HL-60/S4 (cell line): ENCODE data around the gene PUS7.
"Not testable (repeated sequence)": the region's sequence is repeated elsewhere in the genome, so short reads cannot be mapped to it uniquely, and the experiment has no call there.

Source experiments
- in situ Hi-C: fragments of 300-500 bp; cut with MboI; formaldehyde crosslinking; loops from 2 replicates; pipeline ENCODE4 v1.14.3; 2022; ENCODE audit warnings: low sequenced_read_pairs

The PUS7 gene

DNA sequence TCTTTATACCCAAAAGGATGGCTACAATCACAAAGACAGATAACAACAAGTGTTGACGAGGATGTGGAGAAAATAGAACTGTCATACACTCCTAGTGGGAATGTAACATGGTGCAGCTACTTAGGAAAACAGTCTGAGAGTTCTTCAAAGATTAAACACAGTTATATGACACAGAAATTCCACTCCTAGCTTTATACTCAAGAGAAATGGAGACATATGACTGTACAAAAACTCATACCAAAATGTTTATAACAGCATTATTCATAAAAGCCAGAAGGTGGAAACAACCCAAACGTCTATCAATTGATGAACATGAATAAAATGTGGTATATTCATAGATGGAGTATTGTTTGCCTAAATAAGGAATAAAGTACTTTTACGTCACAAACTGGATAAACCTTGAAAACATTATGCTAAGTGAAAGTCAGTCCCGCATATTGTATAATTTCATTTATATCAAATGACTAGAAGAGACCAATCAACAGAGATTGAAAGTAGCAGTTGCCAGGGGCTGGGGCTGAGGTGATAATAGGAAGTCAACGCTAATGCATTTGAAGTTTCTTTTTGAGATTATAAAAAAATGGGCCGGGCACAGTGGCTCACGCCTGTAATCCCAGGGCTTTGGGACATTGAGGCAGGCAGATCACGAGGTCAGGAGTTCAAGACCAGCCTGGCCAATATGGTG lies 71.8 kb downstream of the PUS7 start:
- in situ Hi-C loops: no loop called here

DNA sequence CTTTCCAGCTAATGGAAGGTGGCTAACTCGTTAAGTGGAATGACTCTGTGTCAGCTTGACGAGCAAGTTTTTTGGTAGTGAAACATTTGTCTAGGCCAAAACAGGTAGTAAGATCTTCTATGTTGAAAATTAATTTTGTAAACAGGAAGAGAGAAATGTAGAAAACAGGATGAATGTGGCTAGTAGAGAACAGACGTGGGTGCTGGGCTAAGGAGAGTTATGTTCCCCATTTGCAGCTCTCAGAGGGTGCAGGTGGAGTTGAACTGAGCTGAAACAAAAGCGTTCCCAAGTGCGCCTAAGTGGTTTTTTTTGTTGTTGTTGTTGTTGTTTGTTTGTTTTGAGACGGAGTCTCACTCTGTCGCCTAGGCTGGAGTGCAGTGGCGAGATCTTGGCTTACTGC lies 73.9 kb downstream of the PUS7 start:
- in situ Hi-C loops: no loop called here

DNA sequence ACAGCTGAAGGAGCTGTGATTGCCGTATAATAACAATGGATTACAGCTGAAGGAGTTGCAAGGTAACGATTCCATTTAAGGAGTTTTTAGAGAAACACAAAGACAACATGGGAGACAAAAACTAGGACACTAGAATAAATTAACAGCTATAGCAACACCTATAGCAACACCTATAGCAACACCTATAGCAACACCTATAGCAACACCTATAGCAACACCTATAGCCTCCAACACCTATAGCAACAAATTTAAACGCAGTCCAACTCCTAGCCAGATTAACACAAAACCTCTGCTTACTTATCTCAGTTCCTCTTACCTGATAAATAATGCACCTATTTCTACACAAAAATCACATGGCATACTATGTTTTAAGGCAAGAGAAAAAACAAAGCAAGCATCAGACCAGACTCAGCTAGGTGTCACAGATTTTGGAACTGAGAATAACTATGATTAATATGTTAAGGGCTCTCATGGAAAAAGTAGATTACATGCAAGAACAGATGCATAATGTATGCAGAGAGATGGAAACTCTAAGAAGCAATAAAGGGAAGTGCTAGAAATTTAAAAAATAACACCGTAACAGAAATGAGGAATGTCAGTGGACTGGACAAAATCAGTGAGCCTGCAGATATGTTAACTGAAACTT lies 77.6 kb downstream of the PUS7 start:
- in situ Hi-C loops: no loop called here

DNA sequence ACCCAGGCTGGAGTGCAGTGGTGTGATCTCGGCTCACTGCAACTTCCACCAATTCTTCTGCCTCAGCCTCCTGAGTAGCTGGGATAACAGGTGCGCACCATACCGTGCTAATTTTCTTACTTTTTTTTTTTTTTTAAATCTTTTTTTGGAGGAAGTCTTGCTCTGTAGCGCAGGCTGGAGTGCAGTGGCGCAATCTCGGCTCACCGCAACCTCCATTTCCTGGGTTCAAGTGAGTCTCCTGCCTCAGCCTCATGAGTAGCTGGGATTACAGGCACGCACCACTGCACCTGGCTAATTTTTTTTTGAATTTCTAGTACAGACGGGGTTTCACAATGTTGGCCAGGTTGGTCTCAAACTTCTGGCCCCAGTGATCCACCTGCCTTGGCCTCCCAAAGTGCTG lies 79.9 kb downstream of the PUS7 start:
- in situ Hi-C loops: not testable (repeated sequence)

DNA sequence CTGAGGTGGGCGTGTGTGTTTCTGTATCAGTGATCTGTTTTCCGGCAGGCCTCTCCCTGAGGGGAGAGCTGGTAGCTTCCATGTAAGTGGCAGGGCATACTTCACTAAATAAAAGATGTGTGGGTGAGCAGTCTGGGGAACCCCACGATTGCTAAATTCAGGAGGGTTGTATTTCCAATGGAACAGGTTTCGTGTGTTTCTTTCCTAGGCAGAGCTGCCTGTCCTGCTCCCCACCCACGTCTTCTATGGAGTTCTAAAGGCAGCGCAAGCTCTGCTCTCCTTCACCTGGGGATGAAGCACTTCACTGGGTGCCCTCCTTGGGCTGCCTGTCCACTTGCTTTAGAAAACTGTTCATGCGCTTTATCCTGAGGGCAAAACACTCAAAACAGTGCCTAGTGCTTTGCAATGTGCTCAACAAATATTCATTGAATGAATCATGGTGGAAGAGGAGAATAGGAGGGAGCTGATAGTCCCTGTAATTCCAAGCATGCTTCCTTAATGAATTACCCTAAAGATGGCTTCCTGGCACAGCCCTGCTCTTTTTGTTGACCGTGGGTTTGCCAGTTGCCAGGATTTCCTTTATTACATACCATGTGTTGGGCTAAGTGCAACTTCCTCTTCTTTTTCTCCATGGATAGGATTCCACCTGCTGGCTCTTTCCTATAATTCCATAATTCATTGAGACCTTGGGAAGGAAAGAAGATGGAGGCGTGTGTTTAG lies 82.7 kb downstream of the PUS7 start:
- in situ Hi-C loops: no loop called here

DNA sequence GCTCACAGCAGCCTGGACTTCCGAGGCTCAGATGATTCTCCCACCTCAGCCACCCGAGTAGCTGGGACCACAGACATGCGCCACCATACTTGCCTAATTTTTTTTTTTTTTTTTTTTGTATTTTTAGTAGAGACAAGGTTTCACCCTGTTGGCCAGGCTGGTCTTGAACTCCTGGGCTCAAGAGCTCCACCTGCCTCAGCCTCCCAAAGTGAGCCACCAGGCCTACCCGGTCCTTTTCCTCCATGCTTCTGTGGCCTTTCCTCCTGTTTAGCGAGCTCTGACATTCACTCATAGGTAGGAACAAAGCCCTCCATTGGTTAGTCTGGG lies 83.3 kb downstream of the PUS7 start:
- in situ Hi-C loops: no loop called here

DNA sequence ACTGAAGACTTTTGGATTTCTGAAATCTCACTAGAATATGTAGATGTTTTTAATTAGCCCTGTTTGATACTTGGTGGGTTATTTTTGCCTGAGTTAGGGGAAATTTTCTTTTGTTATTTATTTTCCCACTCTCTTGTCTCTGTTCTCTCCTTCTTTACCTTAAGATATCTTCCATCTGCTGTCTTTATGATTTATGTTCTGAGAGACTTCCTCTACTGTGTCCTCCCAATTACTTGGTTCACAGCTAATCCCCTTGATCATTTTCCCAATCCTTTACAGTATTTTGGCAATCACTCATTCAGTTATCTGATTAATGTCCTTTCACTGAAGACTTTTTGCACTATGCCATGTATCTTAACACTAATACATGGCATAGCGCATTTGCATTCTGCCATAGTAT lies 83.8 kb downstream of the PUS7 start:
- in situ Hi-C loops: no loop called here

DNA sequence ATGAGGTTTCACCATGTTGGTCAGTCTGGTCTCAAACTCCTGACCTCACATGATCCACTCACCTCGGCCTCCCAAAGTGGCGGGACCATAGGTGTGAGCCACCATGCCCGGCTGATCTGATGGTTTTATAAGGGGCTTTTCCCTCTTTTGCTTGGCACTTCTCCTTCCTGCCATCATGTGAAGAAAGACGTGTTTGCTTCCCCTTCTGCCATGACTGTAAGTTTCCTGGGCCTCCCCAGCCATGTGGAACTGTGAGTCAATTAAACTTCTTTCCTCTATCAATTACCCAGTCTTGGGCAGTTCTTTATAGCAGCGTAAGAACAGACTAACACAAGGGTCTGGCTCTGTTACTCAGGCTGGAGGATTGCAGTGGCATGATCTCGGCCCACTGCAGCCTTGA lies 84.7 kb downstream of the PUS7 start:
- in situ Hi-C loops: not testable (repeated sequence)

DNA sequence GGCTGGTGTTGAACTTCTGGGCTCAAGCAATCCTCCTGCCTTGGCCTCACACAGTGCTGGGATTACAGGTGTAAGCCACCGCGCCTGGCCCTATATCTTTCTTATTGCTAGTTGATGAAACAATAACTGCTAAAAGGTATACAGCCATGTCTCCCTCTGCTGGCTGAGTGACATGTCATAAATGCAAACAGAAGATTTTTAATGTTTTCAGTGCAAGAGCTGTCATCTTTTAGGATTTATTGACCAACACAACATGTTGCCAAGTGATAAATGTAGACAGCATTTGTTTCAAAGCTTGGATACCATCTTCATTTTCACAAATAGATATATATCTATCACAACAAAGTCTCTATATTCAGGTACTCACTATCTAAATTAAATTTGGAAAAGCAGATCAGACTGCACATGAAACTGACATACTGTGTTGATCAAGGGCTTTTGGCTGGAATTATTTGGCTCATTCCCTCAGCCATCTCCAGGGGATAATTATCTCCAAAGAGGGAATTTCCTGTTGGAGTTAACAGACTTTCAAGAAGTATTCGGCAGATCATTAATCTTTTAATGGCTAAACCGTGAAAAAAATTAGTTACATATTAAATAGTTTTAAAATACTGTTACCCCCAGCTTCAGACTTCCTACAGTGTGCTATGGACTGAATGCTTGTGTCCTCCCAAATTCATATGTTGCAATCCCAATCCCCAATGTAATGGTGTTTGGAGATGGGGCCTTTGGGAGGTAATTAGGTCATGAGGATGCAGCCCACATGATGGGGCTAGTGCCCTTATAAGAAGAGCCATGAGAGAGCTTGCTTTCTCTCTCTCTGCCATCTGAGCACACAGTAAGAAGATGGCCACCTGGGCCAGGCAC lies 92.1 kb downstream of the PUS7 start:
- in situ Hi-C loops: no loop called here

DNA sequence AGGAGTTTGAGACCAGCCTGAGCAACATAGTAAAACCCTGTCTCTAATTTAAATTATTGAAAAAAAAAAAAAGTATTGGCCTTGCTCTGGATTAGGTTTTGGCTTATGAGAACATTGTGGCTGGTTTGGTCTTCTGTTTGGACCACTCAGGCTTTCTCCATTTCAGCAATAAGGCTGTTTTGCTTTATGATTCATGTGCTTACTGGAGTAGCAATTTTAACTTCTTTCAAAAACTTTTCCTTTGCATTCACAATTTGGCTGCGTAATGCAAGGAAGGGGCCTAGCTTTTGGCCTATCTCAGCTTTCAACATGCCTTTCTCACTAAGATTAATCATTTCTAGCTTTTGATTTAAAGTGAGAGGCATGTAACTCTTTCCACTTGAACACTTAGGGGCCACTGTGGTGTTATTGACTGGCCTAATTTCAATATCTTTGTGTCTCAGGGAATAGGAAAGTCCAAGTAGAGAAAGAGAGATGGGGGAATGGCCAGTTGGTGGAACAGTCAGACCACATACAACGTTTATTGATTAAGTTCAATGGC lies 95.4 kb downstream of the PUS7 start:
- in situ Hi-C loops: no loop called here

DNA sequence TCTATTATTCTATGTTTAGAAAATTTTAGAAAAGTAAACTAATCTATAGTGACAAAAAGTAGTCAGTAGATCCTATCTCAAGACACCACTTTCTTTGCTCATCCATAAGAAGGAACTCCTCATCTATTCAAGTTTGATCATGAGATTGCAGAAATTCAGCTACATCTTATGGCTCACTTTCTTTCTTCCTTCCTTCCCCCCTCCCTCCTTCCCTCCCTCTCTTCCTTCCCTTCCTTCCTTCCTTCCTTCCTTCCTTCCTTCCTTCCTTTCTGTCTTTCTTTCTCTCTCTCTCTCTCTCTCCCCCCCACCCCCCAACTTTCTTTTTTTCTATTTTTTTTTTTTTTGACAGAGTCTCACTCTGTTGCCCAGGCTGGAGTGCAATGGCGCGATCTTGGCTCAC lies 98.1 kb downstream of the PUS7 start:
- in situ Hi-C loops: no loop called here

DNA sequence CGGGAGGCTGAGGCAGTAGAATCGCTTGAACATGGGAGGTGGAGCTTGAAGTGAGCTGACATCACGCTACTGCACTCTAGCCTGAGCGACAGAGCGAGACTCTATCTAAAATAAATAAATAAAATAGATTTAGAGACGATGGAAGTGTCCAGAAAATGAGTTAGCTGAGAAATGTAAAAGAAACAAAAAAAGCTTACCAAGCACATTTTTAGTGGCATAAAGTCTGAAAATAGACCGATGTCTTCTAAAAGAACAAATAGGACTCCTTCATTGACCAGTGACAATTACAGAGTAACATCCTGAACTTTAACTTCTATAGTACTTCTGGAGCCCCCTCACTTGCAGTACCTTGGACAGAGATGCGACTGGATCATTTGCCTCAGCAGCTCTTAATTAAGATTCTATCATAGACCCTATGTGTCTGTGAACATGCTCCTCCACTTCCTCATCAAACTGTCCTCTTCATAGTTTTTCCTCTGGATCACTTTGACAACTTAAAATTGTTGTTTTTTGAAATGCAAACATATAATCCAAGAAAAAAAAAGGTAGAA lies 108.1 kb downstream of the PUS7 start:
- in situ Hi-C loops: no loop called here

DNA sequence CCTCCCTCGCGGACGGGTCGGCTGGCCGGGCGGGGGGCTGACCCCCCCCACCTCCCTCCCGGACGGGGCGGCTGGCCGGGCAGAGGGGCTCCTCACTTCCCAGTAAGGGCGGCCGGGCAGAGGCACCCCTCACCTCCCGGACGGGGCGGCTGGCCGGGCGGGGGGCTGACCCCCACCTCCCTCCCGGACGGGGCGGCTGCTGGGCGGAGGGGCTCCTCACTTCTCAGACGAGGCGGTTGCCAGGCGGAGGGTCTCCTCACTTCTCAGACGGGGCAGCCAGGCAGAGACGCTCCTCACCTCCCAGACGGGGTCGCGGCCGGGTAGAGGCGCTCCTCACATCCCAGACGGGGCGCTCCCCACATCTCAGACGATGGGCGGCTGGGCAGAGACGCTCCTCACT lies 111.3 kb downstream of the PUS7 start:
- in situ Hi-C loops: not testable (repeated sequence)

DNA sequence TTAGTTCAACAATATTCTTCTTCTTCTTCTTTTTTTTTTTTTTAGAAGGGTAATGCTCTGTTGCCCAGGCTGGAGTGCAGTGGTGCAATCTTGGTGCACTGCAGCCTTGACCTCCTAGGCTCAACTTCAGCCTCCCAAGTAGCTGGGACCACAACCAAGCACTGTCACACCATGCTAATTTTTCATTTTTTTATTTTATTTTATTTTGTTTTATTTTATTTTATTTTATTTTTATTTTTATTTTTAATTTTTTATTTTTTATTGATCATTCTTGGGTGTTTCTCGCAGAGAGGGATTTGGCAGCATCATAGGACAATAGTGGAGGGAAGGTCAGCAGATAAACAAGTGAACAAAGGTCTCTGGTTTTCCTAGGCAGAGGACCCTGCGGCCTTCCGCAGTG lies 112.3 kb downstream of the PUS7 start:
- in situ Hi-C loops: not testable (repeated sequence)

DNA sequence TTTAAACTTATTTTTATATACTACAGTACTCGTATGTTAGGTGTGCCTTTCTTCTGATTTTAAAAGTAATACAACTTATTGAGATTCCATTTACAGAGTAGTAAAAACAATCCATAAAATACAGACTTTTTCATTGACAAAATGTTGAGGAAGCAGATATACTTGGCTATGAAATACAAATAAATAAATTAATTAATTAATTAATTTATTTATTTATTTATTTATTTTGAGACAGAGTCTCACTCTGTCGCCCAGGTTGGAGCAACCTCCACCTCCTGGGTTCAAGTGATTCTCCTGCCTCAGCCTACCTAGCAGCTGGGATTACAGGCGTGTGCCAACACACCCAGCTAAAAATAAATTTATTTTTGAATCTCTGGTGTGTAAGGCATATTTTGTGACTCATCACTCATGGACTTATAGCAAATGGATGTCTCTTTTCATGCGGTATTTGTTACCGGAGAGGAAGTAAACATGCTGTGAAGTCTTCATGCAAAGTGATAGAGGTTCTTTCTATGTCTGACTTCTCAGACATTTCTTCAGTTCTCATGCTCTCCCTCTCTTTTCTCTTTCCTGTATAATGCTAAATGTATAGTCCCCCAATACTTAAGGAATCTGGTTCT lies 113.2 kb downstream of the PUS7 start:
- in situ Hi-C loops: no loop called here
